ENCODE measurements around the gene MGA.

The MGA gene

GRCh38 chr15:41659190-41659589, 1.0 kb upstream of the MGA start:
- DNase-seq: no peak

- DNase-seq: no peak
These were observed 360 bp upstream of the MGA start for GRCh38 chr15:41659855-41660234.

- no peak for DNase-seq
These were observed 893 bp downstream of the MGA start for GRCh38 chr15:41661078-41661517.

GRCh38 chr15:41661518-41662225, 1.5 kb downstream of the MGA start:
- peak; percentile 88 for DNase-seq

GRCh38 chr15:41666353-41666920, 6.2 kb downstream of the MGA start:
- DNase-seq: no peak

GRCh38 chr15:41669701-41670100, 9.5 kb downstream of the MGA start:
- DNase-seq: no peak

- no peak for DNase-seq
These were observed 11.7 kb downstream of the MGA start for GRCh38 chr15:41671656-41672648.

GRCh38 chr15:41675337-41675736, 15.1 kb downstream of the MGA start:
- no peak for DNase-seq

- no peak for DNase-seq
These were observed 18.5 kb downstream of the MGA start for GRCh38 chr15:41678742-41679141.

- DNase-seq: no peak
These were observed 23.8 kb downstream of the MGA start for GRCh38 chr15:41683955-41684354.

GRCh38 chr15:41688671-41689070, 28.5 kb downstream of the MGA start:
- no peak for DNase-seq

GRCh38 chr15:41689083-41689482, 28.9 kb downstream of the MGA start:
- DNase-seq: no peak

- DNase-seq: no peak
These were observed 29.6 kb downstream of the MGA start for GRCh38 chr15:41689834-41690233.

GRCh38 chr15:41690636-41691035, 30.4 kb downstream of the MGA start:
- no peak for DNase-seq

GRCh38 chr15:41691471-41691870, 31.3 kb downstream of the MGA start:
- DNase-seq: no peak

GRCh38 chr15:41692049-41692448, 31.8 kb downstream of the MGA start:
- no peak for DNase-seq

GRCh38 chr15:41693757-41694156, 33.6 kb downstream of the MGA start:
- DNase-seq: no peak

- peak; percentile 66 for DNase-seq
These were observed 35.7 kb downstream of the MGA start for GRCh38 chr15:41695750-41696436.

GRCh38 chr15:41698779-41699178, 38.6 kb downstream of the MGA start:
- DNase-seq: no peak

- no peak for DNase-seq
These were observed 42.9 kb downstream of the MGA start for GRCh38 chr15:41703120-41703519.

- no peak for DNase-seq
These were observed 52.8 kb downstream of the MGA start for GRCh38 chr15:41713047-41713446.

GRCh38 chr15:41714291-41714690, 54.1 kb downstream of the MGA start:
- no peak for DNase-seq

GRCh38 chr15:41716864-41717263, 56.7 kb downstream of the MGA start:
- no peak for DNase-seq

Measured in CD4-positive, alpha-beta T cell treated with Interleukin-21 for 1 hour (primary cell).